Renal cortex interstitium (tissue), 11 donors: ENCODE measurements around the gene MTMR2. TPM values are rescaled to one million over a fixed set of nuclear protein-coding genes. Genes with fewer than 3 reads are reported as not detected.

Experiments used
- DNase-seq, 11 donors: peaks; one replicate each; pipeline ENCODE4 v3.0.0-alpha.2; 2013; ENCODE audit warnings: low read depth in 9 of 11, low spot score in 4 of 11; ENCODE audit errors: extremely low read depth in 1 of 11
- polyA plus RNA-seq, 3 donors: library from polyadenylated mRNA; unstranded; fragments of 120-200 nt; gene quantifications; one replicate each; pipeline ENCODE4 v1.2.1, GENCODE V29; 2013; ENCODE audit not compliant: insufficient read length in 3 of 3

Gene MTMR2
- polyA plus RNA-seq, 3 donors = 53.2 to 62.3 (median 57.2) TPM

DNA sequence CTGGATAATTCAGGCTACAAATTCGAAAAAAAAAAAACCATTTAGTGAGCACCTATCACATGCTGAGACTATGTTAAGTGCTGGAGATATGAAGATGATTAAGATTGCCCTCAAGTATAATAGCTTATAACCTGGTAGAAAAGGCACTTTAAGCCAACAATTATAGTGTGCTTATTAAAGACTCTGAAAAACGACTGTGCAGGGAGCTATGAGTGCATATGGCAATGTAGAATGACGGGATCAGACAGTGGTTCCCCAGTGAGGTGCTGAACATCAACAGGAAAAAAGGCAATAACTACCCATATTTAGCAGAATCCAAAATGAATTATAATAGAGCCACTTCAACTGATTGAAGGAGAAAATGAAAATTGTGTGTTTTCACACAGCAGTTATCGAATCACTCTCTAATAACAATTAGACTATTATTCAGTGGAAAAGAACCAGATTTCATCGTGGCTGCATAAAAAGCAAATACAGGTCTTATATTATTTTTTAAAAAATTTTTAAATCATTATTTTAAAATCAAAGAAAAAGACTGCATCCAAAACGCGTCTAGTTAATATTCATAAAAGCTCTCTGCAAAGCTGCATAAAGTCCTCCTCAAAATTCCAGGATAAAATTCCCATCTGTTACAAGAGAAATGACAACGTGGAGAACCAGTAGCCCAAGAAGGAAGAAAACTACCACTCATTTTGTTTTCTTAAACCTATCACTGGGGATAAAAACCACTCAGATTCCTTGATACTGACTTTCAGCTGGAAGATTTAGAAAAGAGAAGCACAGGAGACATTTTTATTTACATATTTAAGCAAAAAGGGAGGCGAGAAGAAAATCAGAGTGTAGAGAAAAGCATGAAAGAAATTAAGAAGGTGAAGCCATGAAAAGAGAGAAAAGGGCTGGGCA is 1.1 kb downstream of the MTMR2 start:
- no peak for DNase-seq

DNA sequence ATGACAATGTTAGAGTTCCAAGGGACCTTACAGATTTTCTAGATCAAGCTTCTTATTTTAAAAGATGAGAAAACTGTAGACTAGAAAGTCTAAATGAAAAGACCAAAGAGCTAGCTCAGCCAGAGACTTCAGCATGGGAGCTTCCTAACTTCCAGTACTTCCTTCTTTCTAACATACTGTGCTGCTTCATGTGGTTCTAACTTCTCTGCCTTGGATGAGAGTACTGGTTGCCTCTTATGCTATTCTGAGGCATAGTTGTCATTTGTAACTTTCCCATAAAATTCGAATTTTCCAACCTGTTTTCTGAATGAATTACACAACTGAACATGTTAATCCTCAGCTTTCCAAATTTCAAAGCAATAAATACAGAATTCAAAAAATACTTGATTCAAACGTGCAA is 1.8 kb downstream of the MTMR2 start:
- no peak for DNase-seq

DNA sequence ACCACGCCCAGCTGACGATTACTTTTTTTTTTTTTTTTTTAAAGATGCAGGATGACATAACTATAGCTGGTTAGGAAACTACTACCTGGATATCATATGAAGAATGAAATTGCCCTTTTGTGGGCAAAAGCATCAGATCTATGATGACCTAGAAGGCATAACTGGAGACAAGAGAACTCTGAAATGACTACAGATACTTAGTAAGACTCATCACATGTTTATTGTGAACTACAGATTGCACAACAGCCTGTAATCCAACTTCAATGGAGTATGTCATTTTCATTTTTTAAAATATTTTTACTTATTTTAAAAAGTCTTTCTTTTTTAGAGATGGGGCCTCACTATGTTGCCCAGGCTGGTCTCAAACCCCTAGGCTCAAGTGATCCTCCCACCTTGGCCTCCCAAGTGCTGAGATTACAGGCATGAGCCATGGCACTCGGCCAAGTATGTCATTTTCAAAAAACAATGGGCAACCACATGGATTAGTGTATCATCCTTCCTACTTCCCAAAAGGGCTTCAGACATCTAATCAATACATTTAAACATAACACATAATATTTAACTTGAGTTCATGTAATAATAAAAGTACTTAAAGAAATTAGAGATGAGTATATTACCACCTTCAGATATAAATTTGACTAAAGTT is 3.3 kb downstream of the MTMR2 start:
- no peak for DNase-seq

DNA sequence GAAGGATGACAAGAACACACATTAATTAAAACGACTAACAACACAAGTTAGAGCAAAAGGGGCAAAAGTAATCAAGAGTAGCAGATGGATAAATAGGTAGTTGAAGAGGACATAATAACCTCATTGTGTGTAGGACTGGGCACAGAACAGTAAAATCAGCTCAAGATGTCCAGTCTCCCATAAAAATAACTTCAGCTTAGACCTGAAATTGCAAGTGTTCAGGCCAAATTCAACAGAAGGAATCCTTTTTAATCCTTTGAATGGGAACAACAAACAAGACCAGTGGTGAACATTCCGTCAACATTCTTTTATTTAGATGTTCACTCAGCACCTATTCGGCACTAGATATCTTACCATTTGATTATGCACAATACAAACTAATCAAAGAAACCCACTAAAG is 4.4 kb downstream of the MTMR2 start:
- DNase-seq = no peak

DNA sequence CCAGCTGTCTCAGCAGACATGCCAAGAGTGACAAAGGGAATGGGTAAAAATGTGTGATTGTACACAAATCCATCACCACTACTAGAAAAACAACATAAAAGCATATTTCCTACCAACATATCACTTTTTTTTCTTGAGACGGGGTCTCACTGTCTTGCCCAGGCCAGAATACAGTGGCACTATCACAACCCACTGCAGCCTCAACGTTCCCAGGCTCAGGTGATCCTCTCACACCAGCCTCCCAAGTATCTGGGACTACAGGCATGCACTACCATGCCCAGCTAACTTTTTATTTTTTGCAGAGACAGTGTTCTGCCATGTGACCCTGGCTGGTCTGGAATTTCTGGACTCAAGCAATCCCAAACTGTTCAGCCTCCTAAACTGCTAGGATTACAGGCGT is 5.2 kb downstream of the MTMR2 start:
- DNase-seq = no peak

DNA sequence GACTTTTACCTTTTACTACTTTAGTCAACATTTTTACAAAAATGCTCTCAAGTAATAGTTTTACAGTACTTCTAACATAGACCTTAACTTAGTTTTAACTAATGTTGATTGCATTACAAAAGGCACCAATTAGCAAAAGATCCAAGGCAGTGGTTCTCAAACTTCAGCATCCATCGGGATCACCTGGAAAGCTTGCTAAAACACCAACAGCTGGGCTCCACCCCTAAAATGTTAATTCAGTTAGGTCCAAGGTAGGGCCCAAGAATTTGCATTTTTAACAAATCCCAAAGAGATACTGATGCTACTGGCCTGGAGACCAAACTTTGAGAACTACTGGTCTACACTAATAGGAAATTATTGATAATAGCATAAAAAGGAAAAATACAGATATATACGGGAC is 5.9 kb downstream of the MTMR2 start:
- no peak for DNase-seq

DNA sequence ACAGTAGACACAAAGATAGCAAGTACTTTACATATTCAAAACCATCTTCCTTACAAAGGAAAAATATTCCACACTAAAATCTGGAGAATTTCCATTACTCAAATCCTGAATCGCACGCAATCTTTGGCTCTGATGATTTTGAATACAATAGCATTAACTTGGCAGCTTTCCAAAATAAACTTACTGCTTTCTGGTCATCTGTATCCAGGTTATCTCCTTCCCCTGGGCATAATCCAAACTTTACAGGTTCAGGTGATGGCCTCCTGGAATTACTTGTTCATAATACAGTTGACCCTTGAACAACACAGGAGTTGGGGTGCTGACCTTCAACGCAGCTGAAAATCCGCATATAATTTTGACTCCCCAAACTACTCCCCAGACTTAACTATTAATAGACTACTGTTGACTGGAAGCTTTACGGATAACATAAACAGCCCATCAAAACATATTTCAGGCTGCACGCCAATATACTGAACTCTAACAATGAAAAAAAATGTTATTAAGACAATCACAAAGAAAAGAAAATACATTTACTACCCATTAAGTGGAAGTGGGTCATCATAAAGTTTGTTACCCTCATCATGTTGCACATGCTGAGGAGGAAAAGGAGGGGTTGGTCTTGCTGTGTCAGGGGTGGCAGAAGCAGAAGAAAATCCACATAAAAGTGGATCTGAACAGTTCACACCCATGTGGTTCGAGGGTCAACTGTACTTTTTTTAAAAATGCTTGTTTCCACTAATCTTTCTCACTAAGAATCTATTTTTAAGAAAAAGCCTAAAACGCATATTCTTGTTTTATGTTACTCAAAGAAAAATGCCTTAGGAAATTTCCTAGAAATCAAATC is 6.5 kb downstream of the MTMR2 start:
- DNase-seq = no peak

DNA sequence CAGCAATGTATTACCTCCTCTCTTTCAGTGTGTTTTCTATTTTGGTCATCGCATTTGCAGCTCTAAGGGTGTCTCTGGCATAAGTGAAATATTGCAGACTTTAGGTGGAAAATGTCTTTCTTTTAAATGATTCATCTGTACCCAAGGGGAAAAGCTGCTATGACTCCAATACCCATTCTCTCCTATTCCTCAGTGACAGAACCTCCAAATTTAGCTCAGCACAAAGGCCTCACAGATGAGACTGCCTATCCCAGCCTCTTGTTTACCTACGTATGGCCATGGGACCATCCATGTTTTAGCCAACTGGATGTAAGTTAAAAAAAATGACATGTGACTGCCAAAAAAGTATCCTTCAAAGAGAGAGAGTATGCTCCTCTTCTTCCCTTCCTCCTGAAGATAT is 7.9 kb downstream of the MTMR2 start:
- no peak for DNase-seq

DNA sequence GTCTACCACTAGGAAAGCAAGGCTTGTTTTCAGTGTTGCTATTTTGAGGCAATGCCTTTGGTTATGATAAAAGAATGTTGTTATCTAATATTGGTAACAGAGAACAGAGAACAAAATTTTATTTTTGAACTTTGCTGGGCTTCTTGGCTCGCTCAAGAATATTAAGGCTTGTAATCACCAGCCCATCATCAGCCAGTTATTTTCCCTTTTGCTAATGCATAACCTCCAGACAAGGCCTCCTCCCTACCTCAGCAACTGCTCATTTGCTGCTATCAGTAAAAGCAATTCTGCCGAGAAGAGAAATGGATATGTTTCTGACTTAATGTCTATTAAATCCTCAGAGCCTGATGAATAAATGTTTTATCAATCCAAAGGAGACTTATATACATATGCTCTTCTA is 8.9 kb downstream of the MTMR2 start:
- DNase-seq = no peak

DNA sequence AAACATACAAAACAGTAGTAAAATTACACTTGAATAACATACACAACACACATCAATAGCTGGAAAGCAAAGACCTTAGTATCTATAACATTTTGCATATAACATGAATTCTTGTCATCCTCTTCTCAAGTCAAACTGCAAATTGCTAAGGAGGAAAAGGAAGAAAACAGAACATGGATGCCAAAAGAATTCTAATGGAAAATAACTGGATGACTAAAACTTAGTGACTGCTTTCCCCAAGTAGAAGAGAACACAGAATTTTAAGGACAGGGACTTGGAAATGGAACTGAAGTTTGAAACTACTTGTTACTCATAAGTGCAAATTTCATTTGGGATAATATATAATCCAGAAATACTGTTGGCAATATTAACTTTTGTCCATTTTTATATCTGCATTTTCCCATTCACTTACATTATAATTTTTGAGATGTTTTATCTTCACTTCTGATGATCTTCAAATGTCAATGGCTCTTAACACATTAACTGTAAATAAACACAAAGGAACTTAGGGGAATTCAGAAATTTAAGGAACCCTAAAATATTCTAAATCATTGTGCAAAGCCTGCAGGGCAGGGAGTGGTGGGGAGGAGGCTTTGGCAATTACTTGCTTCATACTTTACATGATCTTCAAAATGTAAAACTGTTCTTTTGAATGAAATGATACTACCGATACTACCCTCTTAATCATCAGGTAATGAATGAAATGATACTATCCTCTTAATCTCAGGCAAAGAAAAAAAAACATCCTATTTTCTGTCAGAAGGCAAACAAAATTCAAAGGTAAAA is 9.9 kb downstream of the MTMR2 start:
- no peak for DNase-seq

DNA sequence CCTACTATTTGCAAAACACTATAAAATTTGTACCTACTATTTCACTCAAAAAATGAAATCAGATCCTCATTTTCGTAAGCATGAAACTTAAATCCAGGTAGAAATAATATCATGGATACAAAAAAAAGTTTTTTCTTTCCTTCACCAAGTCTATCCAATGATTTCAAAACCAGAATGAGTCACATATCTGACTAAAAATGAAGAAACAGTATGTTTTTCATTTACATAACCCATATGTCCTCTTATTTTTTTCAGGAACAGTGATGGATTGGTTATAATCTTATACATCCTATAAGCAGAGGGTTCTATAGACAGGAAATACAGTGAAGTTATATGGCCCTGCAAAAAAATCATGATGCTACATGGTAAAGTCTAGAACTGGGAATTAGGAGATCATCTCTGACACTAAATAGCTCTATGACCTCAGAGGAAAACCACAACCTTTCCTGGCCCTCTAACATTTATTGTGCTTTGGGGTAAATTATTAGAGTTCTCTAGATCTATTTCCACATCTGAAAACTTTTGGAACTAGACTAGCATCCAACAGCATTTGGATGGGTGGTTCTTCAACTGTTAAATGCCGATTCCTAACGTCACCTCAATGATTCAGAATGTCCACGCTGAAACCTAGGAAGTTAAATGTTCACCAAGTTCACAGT is 10.9 kb downstream of the MTMR2 start:
- DNase-seq = no peak

DNA sequence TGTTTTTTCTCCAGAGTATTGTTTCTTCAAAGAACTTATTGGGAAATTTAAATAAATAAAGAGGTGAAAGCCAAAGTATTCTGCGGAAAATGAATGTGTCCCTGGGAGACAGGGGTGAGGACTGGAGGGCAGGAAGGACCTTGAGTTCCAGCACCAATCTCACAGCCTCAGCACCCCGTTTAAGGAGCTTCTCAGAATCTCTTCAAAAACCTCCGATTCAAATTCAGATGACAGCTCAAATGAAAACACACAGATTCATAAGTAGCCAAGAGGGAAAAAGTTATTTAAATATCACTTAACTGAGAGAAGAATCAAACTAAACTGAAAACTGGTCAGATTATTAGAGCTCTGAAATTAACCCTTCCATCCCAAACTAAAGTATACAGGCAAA is 12.5 kb downstream of the MTMR2 start:
- no peak for DNase-seq

DNA sequence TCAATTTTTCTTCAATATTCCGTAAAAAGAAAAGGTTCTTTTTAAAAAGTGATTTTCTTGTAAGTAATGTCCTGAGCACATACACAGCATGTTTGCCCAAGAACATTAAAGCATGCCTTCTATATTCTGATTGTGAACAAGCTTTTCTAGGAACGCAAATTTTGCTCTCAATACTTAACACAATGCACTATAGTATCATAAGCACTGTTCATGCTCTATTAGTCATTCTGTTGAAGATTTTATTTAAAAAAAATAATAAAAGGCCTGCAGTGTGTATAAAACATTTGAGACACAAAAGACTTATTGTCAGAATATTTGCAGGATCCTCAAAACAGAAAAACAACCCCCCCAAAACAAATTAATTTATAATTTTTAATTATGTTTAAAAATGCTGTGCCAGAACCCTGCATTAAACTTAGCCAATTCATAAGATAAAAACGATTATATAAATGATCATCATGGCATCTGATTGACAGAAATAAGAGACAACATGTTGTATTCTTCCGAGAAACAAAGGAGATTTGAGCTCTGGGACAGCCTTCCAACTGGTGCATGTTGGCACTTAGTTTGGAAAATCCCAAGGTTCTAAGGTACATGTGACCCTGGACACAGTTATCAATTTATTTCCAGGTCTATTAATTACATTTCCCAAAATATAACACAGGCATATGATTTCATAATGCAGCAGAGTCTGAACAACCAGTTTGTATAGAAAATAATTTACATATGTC is 13.1 kb downstream of the MTMR2 start:
- no peak for DNase-seq

DNA sequence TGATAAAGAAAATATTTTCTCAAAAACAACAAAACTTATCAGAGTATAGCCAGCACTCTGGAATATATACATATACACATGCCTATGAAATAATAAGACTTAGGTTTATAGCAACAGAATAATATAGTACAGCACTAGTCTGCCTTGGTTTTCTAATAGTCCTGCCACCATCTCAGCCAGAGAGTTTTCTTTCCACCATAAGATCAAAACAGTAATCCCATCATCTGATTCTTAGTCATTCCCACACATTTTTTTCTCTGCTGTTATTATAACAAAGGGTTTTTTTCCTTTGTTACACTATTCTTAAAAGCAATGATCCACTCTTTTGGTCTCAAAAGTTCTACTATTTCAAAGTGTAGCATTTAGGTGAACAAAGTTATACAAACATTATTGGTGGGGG is 15.1 kb downstream of the MTMR2 start:
- DNase-seq = no peak

DNA sequence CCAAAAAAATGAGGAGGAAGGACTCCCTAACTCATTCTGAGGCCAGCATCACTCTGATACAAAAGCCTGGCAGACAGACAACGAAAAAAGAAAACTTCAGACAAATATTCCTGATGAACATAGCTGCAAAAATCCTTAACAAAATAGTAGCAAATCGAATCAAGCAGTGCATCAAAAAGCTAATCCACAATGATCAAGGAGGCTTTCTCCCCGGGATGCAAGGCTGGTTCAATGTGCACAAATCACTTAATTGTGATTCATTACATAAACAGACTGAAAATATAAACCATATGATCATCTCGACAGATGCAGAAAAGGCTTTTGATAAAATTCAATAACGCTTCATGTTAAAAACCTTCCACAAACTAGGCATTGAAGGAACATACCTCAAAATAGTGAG is 16.4 kb downstream of the MTMR2 start:
- DNase-seq = no peak

DNA sequence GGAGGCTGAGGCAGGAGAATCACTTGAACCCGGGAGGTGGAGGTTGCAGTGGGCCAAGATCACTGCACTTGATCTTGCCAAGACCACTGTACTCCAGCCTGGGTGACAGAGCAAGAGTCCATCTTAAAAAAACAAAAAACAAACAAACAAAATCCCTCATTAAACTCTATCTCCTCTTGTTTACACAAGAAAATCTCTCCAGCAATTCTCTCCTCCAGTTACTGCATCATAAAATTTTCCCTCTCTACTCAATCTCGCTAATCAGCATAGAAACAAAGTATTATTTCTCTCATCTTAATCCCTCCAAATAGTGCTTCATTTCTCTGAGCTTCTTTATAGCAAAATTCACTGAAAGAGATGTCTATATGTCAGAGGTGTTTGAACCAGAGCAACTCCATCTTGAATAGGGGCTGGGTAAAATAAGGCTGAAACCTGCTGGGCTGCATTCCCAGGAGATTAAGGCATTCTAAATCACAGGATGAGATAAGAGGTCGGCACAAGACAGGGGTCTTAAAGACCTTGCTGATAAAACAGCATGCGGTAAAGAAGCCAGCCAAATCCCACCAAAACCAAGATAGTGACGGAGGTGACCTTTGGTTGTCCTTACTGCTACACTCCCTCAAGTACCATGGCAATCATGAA is 19.8 kb downstream of the MTMR2 start:
- no peak for DNase-seq

DNA sequence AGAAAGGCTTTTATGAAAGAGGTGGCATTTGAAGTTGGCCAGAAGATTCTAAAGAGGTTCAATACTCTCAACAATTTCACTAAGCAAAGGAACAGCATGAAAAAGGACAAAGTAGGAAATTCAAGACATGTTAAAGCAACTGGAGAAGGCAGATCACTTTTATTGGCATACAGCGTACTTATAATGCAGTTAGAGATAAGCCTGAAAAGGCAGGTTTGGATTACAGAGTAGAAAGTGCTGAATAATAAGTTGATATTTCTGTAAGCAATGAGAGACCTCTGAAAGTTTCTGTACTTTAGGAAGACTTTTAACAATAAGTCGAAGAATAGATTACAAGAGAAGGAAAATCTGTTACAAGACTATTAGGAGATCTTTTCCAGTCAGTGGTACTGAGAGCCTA is 25.1 kb downstream of the MTMR2 start:
- DNase-seq = no peak

DNA sequence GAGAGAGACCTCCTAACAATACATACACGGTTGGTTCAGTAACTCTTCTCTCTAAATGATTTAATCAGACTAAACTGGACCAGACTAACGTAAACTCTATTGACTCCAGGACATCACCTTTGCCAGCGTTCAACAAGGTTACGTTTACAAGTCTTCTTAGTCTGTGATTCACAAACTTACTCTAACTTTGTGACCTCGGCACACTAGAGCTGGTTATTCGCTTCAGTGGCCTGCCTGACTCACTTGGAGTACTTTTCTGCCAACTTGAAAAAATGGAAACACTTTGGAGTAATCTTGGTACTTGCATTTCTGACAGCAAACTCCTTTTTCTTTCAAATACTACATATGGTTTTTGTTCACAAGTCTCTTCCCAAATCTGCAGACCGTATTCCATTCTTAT is 26.2 kb downstream of the MTMR2 start:
- no peak for DNase-seq
